NOMO-1 (cell line): Measurements from ENCODE around the gene SARNP.
A peak's percentile ranks its signal among the peaks of the same experiment; 100 is the strongest.

ENCODE experiments used
- DNase-seq, 2 experiments: peaks; one replicate each; lab custom pipeline; 2025; ENCODE audit not compliant: unreplicated experiment in 2 of 2; lab: John Stamatoyannopoulos, UW

The SARNP gene

DNA sequence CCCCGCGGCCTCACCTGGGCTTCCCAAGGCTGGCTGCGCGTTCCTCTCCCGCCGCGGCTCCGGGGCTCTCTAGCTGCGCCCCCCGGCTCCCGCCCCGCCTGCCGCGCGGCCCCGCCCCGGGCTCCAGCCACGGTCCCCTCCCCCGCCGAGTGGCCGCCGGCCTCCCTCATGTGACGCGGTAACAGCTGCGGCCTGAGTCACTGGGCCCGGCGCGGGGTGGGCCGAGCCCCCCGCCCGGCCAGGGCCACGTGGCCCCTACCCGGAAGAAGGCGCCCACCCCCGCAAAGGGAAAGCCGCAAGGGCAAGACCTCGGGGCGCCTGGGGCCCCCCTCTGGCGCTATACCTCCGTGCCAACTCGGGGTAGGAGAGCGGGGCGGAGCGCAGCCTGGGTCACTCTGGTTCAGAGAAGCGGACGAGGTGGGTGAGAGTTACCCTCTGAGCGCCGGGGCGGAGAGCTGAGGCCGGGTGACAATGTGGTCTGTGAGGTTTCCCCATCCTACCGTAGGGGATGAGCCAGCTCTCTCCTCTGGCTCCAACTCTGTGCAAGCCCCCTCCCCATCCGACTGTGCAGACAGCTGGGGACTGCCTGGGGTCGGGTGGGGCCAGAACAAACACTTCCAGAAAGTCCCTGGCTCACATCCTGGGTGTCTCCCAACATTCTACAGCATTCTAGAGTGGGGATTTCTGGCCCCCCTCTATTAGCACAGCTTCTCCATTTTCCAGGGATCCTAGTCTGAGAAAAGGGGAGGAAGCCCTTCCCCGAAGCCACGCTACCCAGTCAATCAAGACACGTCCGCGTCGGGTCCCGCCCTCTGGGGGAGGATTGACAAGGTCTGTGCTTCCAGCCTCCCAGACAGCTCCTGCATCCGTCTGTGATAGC is 88.3 kb downstream of the SARNP start, which contains the start of gene CD63:
TSS of gene CD63 (minus strand) at position 71 of the 880 bp plus-strand sequence. CDS start 668 bp downstream, outside the sequence.
- DNase-seq = peak; percentile 74 to 80

DNA sequence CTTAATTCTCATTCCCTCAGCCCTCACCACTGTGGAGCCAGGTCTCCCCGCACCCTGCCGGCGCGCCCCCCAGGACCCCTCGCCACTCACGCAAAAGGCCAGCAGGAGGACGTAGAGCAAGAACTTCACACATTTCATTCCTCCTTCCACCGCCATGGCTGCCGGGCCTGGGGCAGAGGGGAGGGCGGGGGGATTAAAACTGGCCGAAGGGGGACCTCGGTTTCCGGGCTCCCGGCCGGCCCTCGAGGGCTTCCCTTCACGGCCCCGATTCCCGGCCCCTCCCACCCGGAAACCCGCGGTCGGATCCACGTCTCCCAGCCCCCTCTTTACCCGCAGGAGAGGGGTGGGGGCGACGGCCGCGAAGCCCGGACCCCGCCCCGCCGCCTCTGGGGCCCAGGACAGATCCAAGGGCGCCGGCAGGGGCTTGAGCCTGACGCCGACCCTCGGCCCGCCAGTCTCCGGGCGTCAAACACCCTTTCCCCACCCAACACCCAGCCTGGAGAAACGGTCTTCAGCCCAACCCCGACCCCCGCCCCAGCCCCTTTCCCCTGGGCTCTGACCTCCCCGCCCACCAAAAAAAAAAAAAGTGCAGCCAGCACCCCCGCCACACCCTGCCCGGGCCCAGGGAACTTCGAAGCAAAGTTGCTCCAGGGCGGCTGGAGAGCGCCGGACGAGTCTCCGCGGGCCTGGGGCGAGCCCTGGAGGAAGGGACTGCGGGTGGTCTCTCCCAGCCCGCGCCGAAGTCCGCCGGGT is 89.2 kb downstream of the SARNP start:
- DNase-seq = peak in 1 of 2 experiments; percentile 61

GRCh38 chr12:55727643-55728185 is 89.8 kb downstream of the SARNP start:
- DNase-seq = no peak

DNA sequence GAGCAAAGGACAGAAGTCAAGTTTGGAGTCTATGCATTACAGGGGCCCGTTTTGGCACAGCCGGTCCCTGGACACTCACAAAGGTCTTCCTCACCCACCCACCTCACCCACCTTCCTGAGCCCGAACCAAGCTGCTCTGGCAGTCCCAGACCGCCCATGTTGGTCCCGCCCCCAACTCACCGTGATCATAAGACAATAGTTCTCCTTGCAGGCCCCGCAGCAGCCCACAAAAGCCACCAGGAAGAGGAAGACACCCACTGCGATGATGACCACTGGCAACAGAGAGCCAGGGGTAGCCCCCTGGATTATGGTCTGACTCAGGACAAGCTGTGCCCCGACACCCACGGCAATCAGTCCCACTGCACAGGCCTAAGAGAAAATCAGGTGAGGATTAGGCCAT is 90.6 kb downstream of the SARNP start:
- DNase-seq = no peak

DNA sequence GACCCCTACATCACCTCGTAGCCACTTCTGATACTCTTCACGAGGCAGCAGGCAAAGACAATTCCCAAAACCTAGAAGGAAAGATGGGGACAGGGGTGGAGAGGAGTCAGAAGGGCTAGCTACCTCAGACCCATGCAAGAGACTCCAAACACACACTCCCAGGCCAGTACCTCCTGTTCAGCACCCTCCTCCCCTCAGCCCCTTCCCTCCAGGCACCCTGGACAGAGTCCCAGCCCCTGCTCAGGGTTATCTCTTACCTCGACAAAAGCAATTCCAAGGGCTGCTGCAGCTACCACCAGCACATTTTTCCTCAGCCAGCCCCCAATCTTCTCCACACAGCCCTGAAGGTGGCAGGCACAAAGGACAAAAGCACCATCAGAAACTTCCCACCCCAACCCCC is 92.0 kb downstream of the SARNP start:
- DNase-seq = no peak

GRCh38 chr12:55724940-55725309 is 92.6 kb downstream of the SARNP start:
- DNase-seq = no peak

DNA sequence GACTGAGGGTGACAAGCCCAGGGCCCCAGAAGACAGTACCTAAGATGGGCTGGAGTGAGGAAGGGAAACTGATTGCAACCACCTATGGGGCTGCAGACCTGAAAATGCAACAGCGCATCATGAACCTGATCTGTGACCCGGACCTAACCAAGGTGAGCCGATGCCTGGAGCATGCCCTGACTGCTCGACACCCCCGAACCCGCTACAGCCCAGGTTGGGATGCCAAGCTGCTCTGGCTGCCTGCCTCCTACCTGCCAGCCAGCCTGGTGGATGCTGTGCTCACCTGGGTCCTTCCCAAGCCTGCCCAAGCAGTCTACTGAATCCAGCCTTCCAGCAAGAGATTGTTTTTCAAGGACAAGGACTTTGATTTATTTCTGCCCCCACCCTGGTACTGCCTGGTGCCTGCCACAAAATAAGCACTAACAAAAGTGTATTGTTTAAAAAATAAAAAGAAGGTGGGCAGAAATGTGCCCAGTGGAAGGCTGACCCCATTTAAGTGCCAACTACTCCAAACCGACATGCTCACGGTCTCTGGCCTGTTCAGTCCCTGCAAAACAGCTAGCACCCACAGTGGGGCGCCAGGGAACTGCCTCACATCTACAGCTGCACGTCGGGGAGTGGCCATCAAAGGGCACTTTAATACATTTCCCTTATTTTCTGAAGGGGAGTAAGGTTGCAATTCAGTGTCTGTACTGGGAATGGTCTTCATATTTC is 93.1 kb downstream of the SARNP start:
- peak; percentile 63 to 70 for DNase-seq

DNA sequence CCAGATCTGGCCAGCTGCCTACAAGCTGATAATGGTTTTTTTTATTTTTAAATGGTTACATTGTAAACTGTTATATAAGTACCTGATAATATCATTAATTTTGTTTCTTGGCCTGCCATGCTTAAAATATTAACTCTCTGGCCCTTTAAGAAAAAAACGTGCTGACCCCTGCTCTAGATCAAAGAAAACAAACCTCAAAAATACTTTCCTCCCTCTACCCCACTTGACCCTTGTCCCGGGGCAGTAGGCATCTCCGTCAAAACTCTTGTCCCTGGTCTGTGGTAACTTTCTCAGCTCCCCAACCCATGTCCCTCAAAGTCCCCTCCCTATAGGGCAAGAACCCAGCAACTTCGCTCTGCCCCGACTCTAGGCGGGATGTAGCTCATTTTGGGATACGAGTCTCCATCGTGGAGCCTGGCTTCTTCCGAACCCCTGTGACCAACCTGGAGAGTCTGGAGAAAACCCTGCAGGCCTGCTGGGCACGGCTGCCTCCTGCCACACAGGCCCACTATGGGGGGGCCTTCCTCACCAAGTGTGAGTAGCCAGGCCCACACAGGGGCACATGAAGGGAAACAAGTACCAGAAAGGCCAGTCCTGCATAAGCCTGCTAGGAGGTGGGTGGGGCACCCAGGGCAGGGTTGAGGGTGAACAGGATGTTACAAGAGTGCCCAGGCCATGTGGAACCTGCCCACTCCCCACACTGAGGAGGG is 93.9 kb downstream of the SARNP start:
- DNase-seq = no peak

- no peak for DNase-seq
Observed at GRCh38 chr12:55722948-55723347, 94.6 kb downstream of the SARNP start.

GRCh38 chr12:55721601-55722213 is 95.8 kb downstream of the SARNP start:
- no peak for DNase-seq

- DNase-seq = peak; percentile 74 to 76
Observed at GRCh38 chr12:55720894-55721444, 96.6 kb downstream of the SARNP start.

GRCh38 chr12:55720071-55720564 is 97.4 kb downstream of the SARNP start, which contains the start of gene RDH5:
RDH5 (plus strand) TSS chr12:55720393; CDS start chr12:55721185, 792 bp downstream.
- DNase-seq = no peak

GRCh38 chr12:55719371-55719770 is 98.2 kb downstream of the SARNP start:
- no peak for DNase-seq

DNA sequence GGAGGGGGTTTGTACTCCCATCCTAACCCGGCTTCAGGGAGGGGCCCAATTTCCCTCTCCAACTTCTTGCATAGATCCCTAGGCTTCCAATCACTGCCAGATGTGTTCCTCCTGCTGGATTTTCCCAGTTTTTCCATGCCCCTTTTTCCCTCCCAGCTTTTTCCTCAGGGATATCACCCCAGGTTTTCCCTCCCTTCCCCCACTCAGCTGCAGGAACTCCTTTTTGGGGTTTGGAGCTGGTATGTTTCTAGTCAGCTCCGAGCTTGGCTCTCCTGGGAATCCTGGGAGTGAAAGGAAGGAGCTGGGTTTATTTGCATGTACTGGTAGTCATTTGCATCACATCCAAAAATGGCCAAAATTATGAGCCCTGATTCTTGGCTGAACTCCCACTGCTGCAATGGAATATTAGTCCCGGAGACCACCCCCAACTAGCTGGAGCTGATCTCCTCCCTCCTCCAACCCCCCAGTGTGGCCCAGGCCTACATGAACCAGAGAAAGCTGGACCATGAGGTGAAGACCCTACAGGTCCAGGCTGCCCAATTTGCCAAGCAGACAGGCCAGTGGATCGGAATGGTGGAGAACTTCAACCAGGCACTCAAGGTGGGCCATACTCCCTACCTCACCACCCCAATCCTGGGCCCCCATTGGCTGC is 98.8 kb downstream of the SARNP start:
- no peak for DNase-seq

- no peak for DNase-seq
Observed at GRCh38 chr12:55718015-55718414, 99.5 kb downstream of the SARNP start.

GRCh38 chr12:55717011-55718007 is 100.2 kb downstream of the SARNP start:
- DNase-seq = no peak

DNA sequence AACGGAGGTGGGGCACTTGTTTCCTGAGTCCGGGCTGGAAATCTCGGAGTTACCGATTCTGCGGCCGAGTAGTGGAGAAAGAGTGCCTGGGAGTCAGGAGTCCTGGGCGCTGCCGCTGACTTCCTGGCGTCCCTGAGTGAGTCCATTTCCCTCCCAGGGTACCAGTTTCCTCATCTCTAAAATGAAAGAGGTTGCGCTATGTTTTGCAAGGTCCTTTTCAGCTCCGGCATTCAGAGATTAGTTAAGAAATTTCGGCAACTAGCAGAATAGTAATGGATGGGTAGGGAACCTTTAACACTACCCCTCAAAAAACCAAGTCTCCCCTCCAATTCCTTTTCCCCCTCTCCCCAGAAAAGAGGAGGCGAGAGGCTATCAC is 101.0 kb downstream of the SARNP start:
- peak; percentile 70 to 76 for DNase-seq
